GM12864 (cell line): ENCODE results near the gene SEPTIN8.

Experiments used
- DNase-seq: peaks from one replicate; pipeline ENCODE4 v3.0.0-alpha.2; 2011; ENCODE audit warnings: low read depth
- H3K4me3 ChIP-seq: 2 replicates; pipeline ENCODE4 v1.5.1; 2011; ENCODE audit warnings: mild to moderate bottlenecking, low read depth, low read length, control low read depth
- TF ChIP-seq, protein P1 (sequence below): IDR thresholded peaks from 2 replicates; pipeline ENCODE4 v1.5.1; 2011; ENCODE audit warnings: low read depth, mild to moderate bottlenecking, moderate library complexity, low read length, control low read depth, inconsistent platforms; ENCODE audit errors: missing control alignments

SEPTIN8 gene

DNA sequence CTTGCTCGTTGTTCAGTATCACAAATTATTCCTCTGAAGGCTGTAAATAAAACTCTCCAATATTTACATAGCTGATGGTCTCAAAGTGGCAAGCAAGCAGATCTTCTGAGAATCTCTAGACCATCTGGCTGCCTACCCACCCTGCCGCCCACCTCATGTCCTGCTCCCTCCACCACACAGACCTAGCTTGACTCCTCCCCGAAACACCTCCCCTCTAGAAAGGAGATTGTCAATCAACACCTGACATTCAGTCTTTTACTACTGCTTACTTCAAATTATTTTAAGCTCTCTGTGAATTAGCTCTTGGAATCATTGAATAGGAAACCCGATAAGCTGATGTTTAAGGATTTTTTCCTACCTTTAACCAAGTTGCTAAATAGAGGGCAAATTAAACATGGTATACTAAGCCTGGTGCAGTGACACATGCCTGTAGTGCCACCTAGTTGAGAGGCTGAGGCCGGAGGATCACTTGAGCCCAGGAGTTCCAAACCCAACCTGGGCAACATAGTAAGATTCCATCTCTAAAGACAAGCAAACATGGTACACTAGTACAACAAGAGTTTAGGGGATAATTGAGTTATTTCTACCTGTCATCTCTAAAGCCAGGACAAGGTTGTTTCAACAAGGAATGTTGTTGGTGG, 25.1 kb upstream of the SEPTIN8 start:
- TF ChIP-seq, protein P1, sequence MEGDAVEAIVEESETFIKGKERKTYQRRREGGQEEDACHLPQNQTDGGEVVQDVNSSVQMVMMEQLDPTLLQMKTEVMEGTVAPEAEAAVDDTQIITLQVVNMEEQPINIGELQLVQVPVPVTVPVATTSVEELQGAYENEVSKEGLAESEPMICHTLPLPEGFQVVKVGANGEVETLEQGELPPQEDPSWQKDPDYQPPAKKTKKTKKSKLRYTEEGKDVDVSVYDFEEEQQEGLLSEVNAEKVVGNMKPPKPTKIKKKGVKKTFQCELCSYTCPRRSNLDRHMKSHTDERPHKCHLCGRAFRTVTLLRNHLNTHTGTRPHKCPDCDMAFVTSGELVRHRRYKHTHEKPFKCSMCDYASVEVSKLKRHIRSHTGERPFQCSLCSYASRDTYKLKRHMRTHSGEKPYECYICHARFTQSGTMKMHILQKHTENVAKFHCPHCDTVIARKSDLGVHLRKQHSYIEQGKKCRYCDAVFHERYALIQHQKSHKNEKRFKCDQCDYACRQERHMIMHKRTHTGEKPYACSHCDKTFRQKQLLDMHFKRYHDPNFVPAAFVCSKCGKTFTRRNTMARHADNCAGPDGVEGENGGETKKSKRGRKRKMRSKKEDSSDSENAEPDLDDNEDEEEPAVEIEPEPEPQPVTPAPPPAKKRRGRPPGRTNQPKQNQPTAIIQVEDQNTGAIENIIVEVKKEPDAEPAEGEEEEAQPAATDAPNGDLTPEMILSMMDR, result peak; percentile 23
- no peak overlapping the region for H3K4me3 ChIP-seq
- no peak for DNase-seq

DNA sequence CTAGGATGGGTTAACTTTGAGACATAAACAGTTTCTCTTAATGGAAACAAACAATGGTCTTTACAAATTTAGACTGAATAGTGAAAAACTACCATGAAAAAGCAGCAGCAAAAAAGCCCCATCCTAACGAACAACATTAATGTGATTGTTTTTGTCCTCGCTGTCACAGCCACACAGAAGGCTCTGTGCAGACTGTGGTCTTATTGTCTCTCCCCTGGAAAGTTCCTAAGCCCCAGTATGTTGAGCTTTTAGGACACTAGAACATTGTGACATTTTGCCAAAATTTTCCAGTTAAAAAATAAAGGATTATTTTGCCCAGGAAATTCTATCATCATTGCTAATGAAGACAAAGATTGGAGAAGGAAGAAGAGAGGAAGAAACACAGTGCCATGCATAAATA, 23.5 kb upstream of the SEPTIN8 start:
- H3K4me3 ChIP-seq, result no peak overlapping the region
- TF ChIP-seq, protein P1, result no peak
- DNase-seq, result no peak

DNA sequence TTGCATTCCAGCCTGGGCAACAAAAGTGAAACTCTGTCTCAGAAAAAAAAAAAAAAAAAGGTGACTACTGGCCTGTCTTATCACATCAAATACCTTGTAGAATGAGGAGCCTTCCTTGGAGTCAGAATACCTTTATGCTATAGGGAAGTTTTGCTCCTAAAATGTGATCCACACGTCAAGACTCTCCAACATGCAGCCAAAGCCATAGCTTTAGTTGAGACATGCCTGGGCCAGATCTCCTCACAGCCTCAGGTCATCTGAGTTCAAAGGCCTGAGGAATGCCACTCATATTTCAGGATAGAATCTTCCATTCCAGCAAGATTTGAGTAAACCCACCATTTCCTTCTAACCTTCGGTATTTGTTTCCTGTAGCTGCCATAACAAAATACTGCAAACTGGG, 22.4 kb upstream of the SEPTIN8 start:
- DNase-seq, result no peak
- TF ChIP-seq, protein P1, result no peak
- no peak overlapping the region for H3K4me3 ChIP-seq

DNA sequence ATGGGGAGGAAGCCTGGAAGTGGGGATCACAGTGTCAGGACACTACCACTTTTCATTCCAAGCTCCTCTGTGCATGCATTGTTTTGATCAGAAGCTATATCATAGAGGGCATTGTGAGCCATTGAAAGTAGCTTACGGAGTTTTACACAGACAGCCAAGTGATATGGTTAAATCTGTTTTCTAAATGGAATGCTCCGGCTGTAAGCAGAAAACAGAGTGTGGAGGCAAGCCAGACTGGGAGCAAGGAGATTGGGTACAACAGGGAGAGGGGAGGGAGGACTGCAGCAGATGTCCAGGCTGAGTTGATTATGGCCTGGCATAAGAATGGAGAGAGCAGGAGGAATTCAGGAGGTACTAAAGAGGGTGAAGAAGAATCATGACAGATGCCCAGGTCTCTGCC, 20.6 kb upstream of the SEPTIN8 start:
- no peak for DNase-seq
- TF ChIP-seq, protein P1, result no peak

DNA sequence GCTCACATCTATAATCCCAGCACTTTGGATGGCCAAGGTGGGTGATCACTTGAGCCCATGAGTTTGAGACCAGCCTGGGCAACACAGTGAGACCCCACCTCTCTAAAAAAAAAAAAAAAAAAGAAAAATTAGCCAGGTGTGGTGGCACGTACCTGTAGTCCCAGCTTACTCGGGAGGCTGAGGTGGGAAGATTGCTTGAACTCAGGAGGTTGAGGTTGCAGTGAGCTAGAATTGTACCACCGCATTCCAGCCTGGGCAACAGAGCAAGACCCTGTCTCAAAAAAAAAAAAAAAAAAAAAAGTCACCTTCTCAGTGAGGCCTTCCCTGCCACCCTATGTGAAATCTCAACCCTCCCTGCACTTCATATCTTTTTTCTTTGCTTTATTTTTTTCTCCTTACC, 14.0 kb upstream of the SEPTIN8 start:
- TF ChIP-seq, protein P1, result no peak
- no peak overlapping the region for H3K4me3 ChIP-seq
- no peak for DNase-seq

More for the DNA sequence above, 20.6 kb upstream of the SEPTIN8 start:
- H3K4me3 ChIP-seq, result no peak overlapping the region

DNA sequence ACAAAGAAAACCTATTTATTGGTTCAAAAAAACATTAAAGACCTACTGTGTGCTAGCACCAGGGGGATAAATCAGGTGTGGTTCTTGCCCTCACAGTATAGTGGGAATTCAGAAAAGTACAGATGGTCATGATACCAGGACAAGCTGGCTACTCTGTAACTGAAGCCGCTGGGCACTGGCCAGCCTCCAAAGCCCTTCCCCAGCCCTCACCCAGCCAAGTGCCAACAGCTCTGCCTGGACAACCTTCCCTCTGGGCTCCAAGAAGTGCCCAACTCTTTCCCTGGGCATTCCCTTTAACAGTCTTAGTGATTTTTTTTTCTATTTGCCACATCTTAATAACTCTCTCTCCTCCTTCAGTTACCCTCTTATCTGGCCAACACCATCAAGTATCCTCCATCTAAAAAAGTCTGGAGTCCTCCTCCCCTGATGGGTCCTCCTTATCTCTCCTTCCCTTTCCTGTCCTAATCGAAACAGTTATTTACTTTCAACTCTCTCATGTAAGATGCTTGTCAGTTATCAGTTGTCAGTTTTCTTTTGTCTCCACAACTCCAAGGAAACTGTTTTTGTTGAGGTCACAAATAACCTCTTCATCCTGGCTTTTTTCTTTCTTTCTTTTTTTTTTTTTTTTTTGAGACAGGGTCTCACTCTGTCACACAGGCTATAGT, 13.3 kb upstream of the SEPTIN8 start:
- no peak for DNase-seq
- H3K4me3 ChIP-seq, result no peak overlapping the region
- TF ChIP-seq, protein P1, result no peak
